Chondrocyte (in vitro differentiated cells): Measurements from ENCODE around the gene HDAC4. TPM values are rescaled to one million over a fixed set of nuclear protein-coding genes. Genes with fewer than 3 reads are reported as not detected.

Source experiments
- DNase-seq: peaks from one replicate; pipeline ENCODE4 v3.0.0; 2021; ENCODE audit warnings: mixed read lengths, low spot score
- H3K27ac Mint-ChIP-seq: one replicate; pipeline ENCODE4 v1.8.0; 2021; ENCODE audit warnings: mild to moderate bottlenecking, moderate library complexity, mixed read lengths; ENCODE audit not compliant: unreplicated experiment
- H3K27me3 Mint-ChIP-seq: 2 replicates; pipeline ENCODE4 v1.8.0; 2021; ENCODE audit warnings: low read depth, mixed read lengths
- H3K36me3 Mint-ChIP-seq: 2 replicates; pipeline ENCODE4 v1.8.0; 2021; ENCODE audit warnings: low read depth, mixed read lengths
- H3K4me1 Mint-ChIP-seq: 2 replicates; pipeline ENCODE4 v1.8.0; 2021; ENCODE audit warnings: low read depth, mild to moderate bottlenecking, mixed read lengths
- H3K4me3 Mint-ChIP-seq: one replicate; pipeline ENCODE4 v1.8.0; 2021; ENCODE audit warnings: mild to moderate bottlenecking, moderate library complexity, mixed read lengths; ENCODE audit not compliant: unreplicated experiment
- H3K9me3 Mint-ChIP-seq: 2 replicates; pipeline ENCODE4 v1.8.0; 2021; ENCODE audit warnings: low read depth, mixed read lengths
- total RNA-seq: library from RNA; stranded (reverse); gene quantifications from 3 replicates; pipeline ENCODE4 v1.2.1, GENCODE V29; 2021
- TF ChIP-seq, protein P1 (sequence below): fragments of 200-600 bp; sonication (generic); IDR thresholded peaks from 2 replicates; pipeline ENCODE4 v1.5.0; 2021; ENCODE audit warnings: antibody characterized with exemption, mild to moderate bottlenecking, moderate library complexity

HDAC4 gene
- total RNA-seq, 1 donor from 2014 or later = 22.3 TPM

DNA sequence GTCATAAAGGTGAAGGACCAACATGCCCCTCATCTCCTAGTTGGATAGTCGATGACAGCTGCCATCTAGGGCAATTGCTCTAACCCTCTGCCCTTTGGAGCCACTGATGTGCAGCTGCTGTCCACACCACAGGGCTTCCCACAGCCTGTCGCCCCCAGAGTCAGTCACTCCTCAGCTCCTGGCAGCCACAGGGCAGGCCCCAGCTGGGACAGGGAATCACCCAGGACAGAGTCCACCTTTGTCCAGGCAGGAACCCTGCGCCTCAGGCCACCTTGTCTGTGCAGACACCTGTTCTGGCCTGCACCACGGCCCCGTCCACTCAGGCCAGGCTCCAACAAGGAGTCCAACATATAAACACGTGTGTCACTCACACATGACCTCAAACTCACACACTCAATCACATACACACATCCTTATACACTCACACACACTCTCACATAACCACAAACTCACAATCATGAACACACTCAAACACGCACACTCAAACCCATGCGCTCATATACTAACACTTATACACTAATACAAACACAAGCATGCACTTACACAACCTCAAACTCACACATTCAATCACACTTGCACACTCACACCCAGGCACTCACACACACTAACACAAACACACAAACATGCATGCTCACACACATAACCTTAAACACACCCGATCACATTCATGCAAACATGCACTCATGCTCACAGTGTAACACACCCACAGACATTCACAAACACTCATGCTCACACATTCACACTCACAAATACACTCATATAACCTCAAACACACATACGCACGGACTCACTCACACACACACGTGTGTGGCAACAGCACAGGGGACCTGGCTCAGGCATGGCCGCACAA lies 29.7 kb downstream of the HDAC4 start:
- Mint-ChIP-seq H3K9me3 (no peaks in the 10 kb centered on the region), H3K4me1 (no peaks in the 10 kb centered on the region), H3K36me3 (no peaks in the 10 kb centered on the region), H3K27me3 (no peaks in the 10 kb centered on the region), H3K27ac (no peak overlapping the region), H3K4me3 (no peak overlapping the region)
- TF ChIP-seq, protein P1, sequence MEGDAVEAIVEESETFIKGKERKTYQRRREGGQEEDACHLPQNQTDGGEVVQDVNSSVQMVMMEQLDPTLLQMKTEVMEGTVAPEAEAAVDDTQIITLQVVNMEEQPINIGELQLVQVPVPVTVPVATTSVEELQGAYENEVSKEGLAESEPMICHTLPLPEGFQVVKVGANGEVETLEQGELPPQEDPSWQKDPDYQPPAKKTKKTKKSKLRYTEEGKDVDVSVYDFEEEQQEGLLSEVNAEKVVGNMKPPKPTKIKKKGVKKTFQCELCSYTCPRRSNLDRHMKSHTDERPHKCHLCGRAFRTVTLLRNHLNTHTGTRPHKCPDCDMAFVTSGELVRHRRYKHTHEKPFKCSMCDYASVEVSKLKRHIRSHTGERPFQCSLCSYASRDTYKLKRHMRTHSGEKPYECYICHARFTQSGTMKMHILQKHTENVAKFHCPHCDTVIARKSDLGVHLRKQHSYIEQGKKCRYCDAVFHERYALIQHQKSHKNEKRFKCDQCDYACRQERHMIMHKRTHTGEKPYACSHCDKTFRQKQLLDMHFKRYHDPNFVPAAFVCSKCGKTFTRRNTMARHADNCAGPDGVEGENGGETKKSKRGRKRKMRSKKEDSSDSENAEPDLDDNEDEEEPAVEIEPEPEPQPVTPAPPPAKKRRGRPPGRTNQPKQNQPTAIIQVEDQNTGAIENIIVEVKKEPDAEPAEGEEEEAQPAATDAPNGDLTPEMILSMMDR = no peak
- peak; percentile 82 for DNase-seq

GRCh38 chr2:239370403-239370802 lies 30.4 kb downstream of the HDAC4 start:
- Mint-ChIP-seq H3K9me3 (no peaks in the 10 kb centered on the region), H3K27me3 (no peaks in the 10 kb centered on the region), H3K27ac (no peak overlapping the region), H3K4me3 (no peak overlapping the region), H3K4me1 (no peaks in the 10 kb centered on the region), H3K36me3 (no peaks in the 10 kb centered on the region)
- TF ChIP-seq, protein P1 = no peak
- DNase-seq = peak; percentile 77

DNA sequence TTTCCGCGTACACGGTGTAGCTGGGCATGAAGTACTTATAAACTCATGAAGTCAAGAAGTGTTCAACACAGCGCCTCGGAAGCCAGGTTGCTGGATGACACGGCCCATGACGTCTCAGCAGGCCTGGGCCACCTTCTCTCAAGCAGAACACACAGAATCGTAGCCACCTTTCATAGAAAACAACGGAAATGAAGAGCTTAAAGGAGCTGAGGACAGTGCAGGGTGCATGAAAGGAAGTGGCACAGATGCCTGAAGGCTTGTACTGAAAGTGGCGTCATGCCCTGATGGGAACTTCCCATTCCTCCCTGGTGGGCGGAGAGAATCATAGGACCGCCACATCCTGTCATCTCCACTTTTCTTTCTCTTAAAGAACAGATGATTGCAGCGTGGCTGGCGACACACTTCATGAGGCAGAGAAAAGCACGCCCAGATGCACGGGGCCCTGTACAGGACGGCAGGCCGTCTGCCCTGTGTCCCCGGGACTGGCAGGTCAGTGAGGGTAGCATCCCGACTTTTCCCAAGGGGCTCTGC lies 31.1 kb downstream of the HDAC4 start:
- DNase-seq = peak; percentile 75
- H3K9me3 Mint-ChIP-seq = no peaks in the 10 kb centered on the region

GRCh38 chr2:239368906-239369552 lies 31.8 kb downstream of the HDAC4 start:
- Mint-ChIP-seq H3K27me3 (no peaks in the 10 kb centered on the region), H3K4me1 (no peaks in the 10 kb centered on the region), H3K4me3 (no peak overlapping the region), H3K27ac (no peak overlapping the region), H3K9me3 (no peaks in the 10 kb centered on the region), H3K36me3 (no peaks in the 10 kb centered on the region)
- peak; percentile 67 for DNase-seq
- TF ChIP-seq, protein P1 = no peak

More for the DNA sequence above, 31.1 kb downstream of the HDAC4 start:
- Mint-ChIP-seq H3K36me3 (no peaks in the 10 kb centered on the region), H3K4me3 (no peak overlapping the region), H3K27me3 (no peaks in the 10 kb centered on the region), H3K4me1 (no peaks in the 10 kb centered on the region), H3K27ac (no peak overlapping the region)
- TF ChIP-seq, protein P1 = no peak

GRCh38 chr2:239368321-239368720 lies 32.5 kb downstream of the HDAC4 start:
- TF ChIP-seq, protein P1 = no peak
- no peak overlapping the region for H3K4me3 Mint-ChIP-seq
- no peaks in the 10 kb centered on the region for H3K36me3 Mint-ChIP-seq
- no peaks in the 10 kb centered on the region for H3K27me3 Mint-ChIP-seq
- no peaks in the 10 kb centered on the region for H3K9me3 Mint-ChIP-seq
- peak; percentile 57 for DNase-seq
- no peak overlapping the region for H3K27ac Mint-ChIP-seq
- H3K4me1 Mint-ChIP-seq = no peaks in the 10 kb centered on the region
